DMS153 treated with DMSO at 0.1 percent for 48 hours (cell line): Measurements from ENCODE around the gene PLXNA2.

Source experiments
- DNase-seq: peaks from one replicate; lab custom pipeline; 2025; ENCODE audit not compliant: unreplicated experiment; lab: John Stamatoyannopoulos, UW

PLXNA2 gene

DNA sequence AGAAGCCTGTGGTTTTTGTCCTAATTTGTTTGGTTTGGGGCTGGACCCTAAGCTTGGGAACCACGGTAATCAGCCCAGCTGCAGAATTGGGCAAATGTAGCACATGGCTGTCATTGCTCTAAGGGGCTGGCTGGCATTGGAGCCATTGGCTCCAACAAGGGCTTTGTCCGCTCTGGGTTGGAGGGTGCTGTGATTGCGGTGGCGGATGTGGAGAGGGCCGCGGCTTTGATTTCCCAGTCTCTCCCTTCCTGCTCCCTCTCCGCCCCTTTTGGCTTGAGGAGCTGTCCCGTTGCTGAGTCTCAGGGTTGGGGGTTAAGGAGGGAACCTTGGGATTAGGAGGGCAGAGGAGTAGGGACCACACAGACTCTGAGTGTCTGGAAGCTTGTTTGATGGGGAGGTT lies 241.5 kb downstream of the PLXNA2 start:
- no peak for DNase-seq

DNA sequence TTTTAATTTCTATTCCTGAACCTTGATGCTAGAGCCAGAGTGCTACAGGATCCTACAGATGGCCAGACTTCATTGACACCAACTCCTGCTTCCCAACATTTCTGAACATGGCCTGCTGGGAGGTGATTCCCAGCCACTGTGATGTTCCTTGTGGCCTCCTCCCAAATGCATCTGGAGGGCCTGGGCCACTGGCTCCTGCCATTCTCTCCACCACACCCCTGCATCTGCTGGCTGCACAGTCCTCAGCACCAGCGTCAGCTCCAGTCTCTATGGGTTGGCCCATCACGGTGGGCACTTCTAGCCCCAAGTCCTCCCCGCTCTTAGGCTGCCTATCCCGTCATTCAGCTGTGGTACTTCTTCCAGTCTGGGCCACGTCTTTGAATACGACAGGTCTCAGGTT lies 242.1 kb downstream of the PLXNA2 start:
- no peak for DNase-seq

DNA sequence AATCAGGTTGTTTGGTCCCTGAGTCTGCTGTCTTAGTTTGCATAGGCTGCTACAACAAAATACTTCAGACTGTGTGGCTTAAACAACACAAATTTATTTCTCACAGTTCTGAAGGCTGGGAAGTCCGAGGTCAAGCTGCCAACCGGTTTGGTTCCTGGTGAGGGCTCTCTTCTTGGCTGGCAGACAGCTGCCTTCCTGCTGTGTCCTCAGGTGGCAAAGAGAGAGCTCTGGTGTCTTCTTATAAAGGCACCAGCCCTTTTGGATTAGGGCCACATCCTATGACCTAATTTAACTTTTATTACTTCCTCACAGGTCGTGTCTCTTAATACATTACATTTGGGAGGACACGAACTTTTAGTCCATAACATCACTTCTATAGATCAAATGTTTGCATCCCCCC lies 243.7 kb downstream of the PLXNA2 start:
- DNase-seq = no peak

DNA sequence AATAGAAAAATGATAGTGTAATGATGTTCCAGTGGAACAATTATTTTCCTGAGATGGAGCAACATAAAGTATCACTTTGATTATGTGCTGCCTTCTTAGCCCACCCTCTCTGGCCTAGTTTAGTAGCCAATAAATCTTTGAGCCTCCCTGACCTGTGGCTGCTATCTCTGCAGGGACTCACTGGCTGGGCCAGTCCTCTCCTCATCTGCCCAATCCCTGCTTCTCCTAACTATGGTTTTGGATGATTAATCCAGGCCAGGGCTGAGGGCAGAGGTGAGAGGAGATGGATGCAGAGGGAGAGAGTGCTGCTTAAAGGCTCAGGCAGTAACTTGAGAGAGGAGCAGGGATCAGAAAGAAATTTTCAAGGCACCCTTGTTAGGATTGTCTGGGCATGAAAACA lies 244.2 kb downstream of the PLXNA2 start:
- no peak for DNase-seq

DNA sequence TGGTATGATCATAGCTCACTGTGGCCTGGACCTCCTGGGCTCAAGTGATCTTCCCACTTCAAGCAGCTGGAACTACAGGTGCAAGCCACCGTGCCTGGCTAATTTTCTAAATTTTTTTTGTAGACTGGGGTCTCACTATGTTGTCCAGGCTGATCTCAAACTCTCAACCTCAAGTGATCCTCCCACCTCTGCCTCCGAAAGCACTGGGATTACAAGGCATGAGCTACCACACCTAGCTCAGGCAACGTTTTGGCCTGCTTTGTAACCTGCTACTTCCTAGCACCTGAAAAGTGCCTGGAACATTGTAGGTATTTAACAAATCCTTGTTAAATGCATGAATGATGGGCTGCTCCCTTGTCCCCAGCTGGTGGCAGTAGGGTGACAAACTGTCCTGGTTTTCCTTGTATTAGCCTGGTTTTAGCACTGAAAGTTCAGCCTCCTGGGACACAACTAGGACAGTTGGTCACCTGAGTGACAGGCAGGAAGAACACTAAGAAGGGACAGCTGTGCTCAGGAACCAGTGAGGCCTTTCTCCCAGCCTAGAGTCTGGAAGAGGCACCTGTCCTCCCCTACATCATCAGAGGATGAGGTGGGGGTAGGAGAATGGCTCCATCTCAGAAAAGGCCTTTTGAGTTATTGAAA lies 244.8 kb downstream of the PLXNA2 start:
- DNase-seq = no peak

DNA sequence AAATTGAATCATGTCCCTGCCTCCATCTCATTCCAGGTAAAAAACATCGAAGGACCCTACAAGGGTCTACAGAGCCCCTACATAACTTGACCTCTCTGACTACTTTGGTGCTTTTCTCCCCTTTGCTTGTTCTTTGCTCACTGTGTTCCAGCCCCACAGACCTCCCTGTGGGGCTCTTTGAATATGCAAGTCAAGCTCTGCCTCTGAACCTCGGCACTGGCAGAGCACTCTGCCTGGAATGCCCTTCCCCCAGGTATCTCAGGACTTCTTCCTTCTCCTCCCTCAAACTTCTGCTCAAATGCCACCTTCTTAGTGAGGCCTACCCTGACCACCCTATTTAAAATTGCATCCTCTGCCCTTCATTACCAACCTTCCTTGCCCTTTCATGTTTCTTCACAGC lies 245.5 kb downstream of the PLXNA2 start:
- no peak for DNase-seq

DNA sequence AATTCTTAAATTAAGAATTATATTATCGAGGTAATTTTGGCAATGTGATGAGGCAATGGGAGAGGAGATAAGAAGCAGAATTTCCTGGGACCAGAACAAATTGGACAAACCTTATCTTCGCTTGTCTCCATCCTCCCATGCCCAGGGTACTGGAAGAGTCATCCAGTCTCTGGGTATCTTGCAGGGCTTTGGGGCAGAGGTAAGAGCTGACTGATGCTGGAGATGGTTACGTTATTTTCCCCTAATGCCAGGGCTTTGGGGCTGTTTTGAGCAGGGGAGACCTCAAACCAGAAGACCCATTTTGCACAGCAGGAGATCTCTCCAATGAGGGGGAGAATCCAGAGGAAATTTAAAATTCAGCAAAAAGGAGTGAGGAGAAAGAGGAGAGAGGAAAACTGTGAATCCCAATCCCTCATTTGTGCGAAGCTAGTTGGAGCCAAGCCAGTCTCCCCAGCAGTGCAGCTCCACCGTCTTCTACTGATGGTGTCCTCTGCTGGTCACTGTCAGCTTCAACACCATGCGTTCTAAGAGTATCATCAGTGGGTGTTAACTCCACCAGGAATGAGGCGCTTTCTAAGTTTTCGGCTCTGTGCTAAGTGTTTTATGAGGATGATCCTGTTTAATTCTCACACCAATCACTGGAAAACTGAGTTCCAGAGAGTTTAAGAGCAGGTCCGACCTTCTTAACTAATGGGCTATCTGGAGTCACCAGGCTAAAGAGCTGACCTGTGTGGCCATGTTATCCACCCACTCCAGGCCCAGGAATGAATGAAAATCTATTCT lies 246.5 kb downstream of the PLXNA2 start:
- peak; percentile 84 for DNase-seq

DNA sequence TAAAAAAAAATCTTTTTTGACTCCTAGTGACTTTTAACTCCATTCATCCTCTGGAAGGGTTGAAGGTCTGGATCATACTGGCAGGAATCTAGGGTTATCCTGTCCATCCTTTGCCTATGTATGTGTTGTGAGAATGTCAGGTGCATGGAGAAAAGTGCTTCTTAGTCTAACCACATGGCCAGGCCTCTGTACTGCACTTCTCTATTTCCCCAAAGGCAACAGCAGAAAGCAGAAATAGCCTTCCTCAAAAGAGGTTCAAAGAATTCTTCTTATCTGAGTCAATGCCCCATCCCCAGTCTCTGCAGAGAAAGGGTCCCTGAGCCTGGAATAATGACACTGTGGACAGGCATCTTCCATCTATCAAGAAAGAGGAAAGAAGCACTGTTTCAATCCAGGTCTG lies 247.5 kb downstream of the PLXNA2 start:
- no peak for DNase-seq

DNA sequence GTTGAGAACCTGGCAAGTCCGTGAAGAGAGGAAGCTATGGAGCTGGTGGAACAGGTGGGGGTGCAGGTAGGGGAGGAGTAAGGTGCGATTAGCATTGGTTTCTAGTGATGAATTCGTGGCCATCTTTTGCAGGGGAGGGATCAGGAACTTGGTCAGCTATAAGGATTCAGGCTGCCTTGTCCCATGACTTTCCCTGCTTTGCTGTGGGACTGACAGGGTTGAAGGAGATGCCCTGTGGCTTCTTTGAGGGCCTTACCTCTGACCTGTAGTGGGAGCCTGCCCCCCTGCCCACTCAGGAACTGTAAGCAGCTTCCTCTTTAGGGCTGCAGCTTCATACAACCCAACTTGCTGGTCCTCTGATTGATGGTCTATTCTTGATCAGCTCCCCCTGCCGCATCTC lies 248.6 kb downstream of the PLXNA2 start:
- no peak for DNase-seq

DNA sequence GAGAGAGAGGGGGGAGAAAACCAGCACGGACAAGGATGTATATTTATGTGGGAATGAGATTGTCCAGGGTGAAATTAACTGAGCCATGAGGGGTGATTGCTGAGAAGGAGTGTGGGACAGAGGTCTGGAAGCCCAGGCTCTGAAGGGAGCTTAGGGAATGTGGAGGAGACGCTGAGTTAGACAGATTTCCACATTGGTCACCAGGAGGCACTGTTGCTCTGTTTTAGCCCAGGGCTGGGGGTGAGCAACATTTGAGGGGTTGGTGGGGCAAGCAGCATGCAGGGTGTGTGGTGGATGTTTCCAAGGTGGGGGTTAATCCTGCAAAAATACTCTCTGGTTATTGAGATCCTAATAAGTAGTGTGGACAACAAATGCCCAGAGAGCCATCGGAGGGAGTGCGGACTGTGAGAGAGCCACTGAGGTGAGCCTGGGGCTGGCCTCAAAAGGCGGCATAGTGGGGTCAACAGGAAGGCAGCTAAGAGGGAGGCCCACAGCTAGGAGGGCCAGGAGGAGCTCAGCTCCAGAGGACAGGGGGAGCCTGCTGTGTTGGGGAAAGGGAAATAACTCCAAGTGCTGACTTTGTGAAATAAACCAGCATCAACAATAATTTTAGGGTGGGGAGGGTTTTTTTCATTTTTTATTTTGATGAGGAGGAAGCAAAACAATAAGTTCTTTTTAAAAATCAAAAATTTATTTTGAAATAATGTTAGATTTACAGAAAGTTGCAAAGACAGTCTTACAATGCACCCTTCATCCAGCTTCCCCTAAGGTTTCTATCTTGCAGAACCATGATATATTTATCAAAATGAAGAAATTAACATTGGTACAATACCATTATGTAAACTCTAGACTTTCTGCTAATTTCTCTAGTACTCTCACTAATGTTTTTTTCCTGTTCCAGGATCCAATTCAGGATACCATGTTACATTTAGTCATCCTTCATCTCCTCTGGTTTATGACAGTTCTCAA lies 250.4 kb downstream of the PLXNA2 start:
- no peak for DNase-seq

DNA sequence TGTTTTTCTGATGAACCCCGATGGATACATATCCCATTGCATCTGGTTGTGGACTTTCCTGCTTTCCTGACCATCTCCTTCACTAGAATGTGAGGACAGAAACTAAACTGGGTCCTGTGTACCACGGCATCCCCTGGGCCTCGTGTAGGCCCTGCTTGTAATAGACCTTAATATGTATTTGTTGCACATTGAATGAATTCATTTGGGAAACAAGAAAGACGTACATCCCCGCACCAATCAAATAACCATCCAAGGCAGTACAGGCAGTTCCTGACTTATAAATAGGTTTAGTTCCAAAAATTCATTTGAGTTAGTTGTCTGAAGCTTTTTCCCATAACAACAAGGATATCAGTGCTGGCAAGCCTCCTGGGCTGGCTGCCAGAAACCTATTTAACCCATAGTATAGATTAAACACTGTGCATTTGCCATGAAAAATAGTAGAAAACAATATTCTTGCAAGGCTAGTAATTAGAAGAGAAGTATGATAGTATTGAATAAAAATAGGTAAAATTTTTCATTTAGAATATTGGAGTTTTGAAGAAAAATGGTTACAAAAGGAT lies 251.4 kb downstream of the PLXNA2 start:
- DNase-seq = no peak

DNA sequence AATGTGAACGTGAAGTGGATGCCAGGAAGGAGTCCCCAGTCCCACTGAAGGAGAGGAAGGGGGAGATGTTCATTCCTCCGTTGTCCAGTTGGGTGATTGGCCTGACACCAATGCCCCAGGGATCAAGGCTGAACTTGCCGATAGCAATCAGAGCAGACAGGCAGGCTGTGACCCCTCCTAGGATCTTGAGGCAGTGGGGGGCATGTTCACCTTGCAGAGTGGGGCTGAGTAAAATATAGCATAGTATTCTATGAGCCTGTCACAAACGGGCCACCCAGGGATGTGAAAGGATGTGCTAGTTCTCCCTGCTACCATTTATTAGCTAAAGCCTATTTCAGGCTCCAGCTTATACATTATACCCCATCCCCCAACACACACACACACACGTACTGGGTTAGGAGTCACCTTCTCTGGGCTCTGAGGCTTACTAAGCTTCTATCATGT lies 252.6 kb downstream of the PLXNA2 start:
- no peak for DNase-seq

DNA sequence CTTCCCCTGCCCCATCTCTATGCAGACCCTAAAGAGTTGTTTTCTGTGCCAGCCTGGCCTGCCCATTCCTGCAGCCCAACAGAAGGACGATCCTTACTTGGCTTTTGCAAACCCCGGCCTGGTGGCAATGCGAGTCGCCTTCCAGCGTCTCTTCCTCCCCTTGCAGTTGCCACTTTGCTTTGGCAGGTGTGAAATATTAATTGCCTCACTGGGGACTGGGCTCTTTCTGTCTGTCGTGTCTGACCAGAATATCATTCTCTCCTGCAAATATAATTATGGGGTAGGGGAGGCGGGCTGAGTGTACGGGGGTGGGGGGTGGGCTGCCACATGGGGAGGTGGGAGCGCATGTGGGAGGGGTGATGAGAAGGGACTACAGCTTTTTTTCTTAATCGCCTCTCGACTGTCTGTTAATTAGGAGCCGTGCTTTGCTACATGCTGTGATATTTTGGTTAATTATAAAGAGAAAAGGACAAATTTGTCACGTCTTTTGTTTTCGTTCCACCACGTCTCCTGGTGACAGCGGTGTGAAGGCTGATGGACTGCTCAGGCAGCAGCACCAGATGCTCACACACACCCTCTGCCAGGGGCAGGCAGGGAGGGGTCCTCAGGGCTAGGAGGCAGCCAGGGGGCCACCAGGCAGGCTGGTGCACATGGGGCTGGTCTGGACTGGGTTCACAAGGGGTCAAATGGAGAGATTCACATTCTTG lies 253.2 kb downstream of the PLXNA2 start:
- DNase-seq = no peak

DNA sequence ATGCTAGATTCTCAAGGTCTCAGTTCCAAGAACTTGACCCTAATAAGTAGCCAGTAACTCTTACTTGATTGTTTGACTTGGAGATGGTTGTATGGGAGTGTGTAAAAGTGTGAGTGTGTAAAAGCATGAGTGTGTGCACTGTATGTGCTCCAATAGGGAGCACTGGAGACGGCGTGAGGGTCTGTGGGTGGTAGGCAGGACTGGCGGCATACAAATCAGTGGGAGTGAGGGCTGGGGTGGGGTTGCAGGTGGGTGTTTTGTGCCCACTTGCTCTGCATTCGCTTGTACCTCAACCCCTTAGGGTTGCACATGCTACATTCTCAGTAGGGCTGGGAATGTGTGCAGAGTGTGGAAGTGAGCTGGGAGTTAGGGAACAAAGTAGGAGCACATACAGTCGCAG lies 253.7 kb downstream of the PLXNA2 start:
- no peak for DNase-seq

DNA sequence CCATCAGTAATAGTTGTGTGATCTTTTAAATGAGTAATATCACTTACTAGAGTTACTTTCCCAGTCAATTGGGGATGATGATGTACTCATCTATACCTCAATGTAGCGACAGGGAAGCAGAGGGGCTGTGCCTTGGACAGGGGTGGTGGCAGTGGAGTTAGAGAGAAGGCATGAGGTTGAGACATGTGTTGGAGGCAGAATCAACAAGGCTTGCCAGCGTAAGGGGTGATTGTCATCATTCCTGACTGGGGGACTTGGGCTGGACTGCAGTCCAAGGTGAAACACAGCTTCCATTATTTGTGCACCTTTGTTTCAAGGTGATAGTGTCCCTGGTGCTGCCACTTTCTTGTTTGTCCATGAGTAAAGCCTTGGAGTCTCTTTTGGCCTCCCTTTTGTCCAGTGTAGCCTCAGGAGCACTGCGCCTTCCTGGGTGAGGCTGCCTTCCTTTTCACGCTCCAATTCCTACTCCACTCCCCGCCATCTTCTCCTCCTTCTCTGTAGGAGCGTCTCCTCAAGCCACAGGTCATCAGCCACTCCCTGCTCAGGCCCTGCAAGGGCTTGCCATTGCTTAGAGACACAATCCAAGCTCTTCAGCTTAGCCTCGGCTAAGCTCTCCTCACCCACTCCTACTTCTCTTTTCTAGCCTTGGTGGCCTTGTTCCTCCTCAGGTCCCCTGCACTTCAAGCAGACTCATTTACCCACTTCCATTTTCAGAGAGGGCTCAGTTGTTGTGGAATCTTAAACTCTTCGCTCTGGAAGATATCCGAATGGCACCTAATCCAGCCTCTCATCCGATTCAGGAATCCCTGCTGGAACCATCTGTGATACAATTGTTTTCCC lies 255.6 kb downstream of the PLXNA2 start:
- no peak for DNase-seq

DNA sequence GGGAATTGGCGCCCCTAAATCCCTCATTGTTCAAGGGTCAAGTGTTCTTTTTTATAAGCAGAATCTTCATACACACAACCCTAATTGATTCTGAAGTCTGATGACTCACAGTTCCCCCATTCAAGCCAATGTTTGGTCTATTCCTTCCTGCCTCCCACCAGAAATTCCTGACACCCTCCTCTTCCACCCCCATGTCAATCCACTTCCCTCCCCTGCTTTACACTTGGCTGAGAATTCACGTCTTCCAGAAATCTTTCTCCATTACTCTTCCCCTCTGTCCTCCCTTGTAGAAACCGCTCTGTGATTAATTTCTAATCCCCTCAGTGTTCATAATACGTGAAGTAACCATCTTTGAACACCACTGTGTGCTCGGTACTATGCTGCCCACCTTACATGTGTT lies 257.0 kb downstream of the PLXNA2 start:
- DNase-seq = no peak

DNA sequence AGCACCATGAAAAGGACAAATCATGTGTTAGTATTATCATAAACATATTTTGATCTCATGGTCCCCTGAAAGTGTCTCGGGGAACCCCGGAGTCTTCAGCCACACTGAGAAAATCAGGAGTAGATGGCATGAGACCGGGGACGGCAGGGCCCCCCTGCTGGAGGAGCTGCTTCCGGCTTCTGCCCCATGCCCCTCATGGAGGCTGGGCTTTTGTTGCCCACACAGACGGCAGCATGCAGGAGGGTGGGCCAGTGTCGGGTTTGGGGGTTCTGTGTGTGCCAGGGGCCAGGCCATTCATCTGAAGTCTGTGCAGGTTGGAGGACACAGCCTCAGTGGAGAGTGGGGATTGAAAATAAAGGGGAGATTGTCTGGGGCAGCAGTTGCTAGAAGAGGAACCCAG lies 258.2 kb downstream of the PLXNA2 start:
- DNase-seq = no peak

DNA sequence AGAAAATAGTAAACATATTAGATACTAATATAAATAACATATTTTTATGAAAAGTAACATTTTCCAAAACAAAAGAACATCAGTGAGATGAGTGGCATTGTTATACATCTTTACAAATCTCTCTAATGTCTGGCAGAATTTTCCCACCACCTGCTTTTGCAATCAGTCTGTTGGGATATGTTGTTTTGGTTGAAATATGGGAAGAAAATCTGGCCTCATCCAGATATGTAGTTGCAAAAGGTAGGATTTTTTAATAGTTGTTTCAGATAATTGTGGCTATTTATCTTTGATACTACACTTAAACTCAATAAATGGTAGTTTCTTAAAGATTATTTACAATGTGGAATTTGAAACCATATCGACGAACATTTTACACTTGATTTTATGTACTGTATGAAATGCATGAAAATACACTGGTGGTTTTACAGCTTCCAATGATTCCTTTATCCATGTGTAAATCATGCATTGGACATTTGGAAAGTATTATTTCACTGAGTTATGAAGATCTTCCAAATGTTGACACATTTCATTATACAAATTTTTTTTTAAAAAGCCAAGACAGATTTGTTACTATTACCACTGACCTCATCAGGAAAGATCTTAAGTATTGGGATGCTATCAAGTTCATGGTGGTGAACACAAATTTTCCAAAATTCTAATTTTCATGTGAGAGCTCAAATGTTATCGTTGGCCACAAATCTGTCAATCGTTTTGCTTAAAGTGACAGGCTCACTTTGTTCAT lies 259.2 kb downstream of the PLXNA2 start:
- no peak for DNase-seq

DNA sequence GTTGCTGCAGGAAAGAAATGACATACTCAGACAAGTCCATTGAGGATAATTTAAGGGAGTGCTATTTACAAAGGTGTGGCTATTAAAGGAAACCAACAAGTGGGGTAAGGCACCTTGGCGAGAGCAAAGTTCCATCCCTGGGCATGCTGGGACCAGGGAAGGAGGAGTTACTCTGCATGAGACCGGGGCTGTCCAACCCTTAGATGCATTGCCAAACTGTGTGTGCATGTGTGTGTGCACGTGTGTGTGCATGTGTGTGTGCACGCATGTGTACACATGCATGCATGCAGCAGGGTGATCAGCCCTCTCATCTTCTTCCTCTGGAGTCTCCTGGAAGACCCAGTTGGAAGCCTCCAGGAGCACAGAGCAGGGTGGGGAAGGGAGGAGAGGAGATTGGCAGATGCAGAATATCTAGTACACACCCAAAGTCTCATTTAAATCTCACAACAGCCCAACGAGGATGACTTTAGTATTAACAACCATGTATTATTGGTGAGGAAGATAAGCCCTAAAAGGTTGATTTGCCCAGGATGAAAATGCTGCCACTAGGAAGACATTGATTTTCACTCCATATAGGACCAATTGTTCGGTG lies 261.0 kb downstream of the PLXNA2 start:
- no peak for DNase-seq
